Dedifferentiated amniotic fluid mesenchymal stem cell (primary cell): ENCODE measurements around the gene SIDT1.
A peak's percentile ranks its signal among the peaks of the same experiment; 100 is the strongest.

Source experiments
- DNase-seq: peaks from one replicate; pipeline ENCODE4 v3.0.0-alpha.2; 2016; ENCODE audit errors: extremely low spot score

SIDT1 gene

GRCh38 chr3:113531826-113532697 lies at the start of gene SIDT1:
SIDT1 (plus strand) TSS chr3:113532555; CDS start chr3:113533022, 467 bp downstream.
- no peak for DNase-seq

- DNase-seq, result no peak
These were observed 47.2 kb upstream of the SIDT1 start for GRCh38 chr3:113485161-113485609.

GRCh38 chr3:113495035-113495434 lies 37.3 kb upstream of the SIDT1 start:
- no peak for DNase-seq

GRCh38 chr3:113496924-113497323 lies 35.4 kb upstream of the SIDT1 start:
- no peak for DNase-seq

GRCh38 chr3:113498221-113499005 lies 33.9 kb upstream of the SIDT1 start:
- DNase-seq, result peak; percentile 54

GRCh38 chr3:113499081-113499480 lies 33.3 kb upstream of the SIDT1 start:
- no peak for DNase-seq

- no peak for DNase-seq
These were observed 30.8 kb upstream of the SIDT1 start for GRCh38 chr3:113501597-113501996.

GRCh38 chr3:113505867-113506266 lies 26.5 kb upstream of the SIDT1 start:
- DNase-seq, result no peak

- no peak for DNase-seq
These were observed 24.8 kb upstream of the SIDT1 start for GRCh38 chr3:113507501-113508067.

- no peak for DNase-seq
These were observed 23.4 kb upstream of the SIDT1 start for GRCh38 chr3:113508966-113509365.

GRCh38 chr3:113514265-113514769 lies 18.0 kb upstream of the SIDT1 start:
- DNase-seq, result no peak

GRCh38 chr3:113516115-113516505 lies 16.2 kb upstream of the SIDT1 start:
- DNase-seq, result no peak

GRCh38 chr3:113521981-113522380 lies 10.4 kb upstream of the SIDT1 start:
- DNase-seq, result no peak

- no peak for DNase-seq
These were observed 9.1 kb upstream of the SIDT1 start for GRCh38 chr3:113523241-113523640.

GRCh38 chr3:113532698-113533533 lies 561 bp downstream of the SIDT1 start:
- DNase-seq, result no peak

- no peak for DNase-seq
These were observed 1.2 kb downstream of the SIDT1 start for GRCh38 chr3:113533534-113533892.

- no peak for DNase-seq
These were observed 2.0 kb downstream of the SIDT1 start for GRCh38 chr3:113534365-113534764.

- DNase-seq, result no peak
These were observed 3.5 kb downstream of the SIDT1 start for GRCh38 chr3:113535898-113536297.

GRCh38 chr3:113536627-113537101 lies 4.3 kb downstream of the SIDT1 start:
- no peak for DNase-seq

GRCh38 chr3:113537155-113537554 lies 4.8 kb downstream of the SIDT1 start:
- no peak for DNase-seq

GRCh38 chr3:113541519-113541918 lies 9.2 kb downstream of the SIDT1 start:
- no peak for DNase-seq
